ENCODE data around the gene PRR14L. TPM values are rescaled to one million over a fixed set of nuclear protein-coding genes. Genes with fewer than 3 reads are reported as not detected.
"Not testable (repeated sequence)": the region's sequence is repeated elsewhere in the genome, so short reads cannot be mapped to it uniquely, and the experiment has no call there.

Gene PRR14L
- 18.3 TPM for total RNA-seq

- peak; percentile 90 to 98 (median 96) for DNase-seq (ENCODE audit: low read depth in 2 of 3, low spot score in 2 of 3)
These were observed at the start of gene PRR14L for GRCh38 chr22:31749636-31750364. Gene PRR14L, minus strand, starts transcription at chr22:31750132. Its CDS starts 11,272 bp downstream, at chr22:31738860.

- not testable (repeated sequence) for DNase-seq (ENCODE audit: low read depth in 2 of 3, low spot score in 2 of 3)
These were observed 49.4 kb upstream of the PRR14L start for GRCh38 chr22:31799358-31799757.

GRCh38 chr22:31790240-31790639 lies 40.3 kb upstream of the PRR14L start:
- DNase-seq (ENCODE audit: low read depth in 2 of 3, low spot score in 2 of 3): no peak

- DNase-seq (ENCODE audit: low read depth in 2 of 3, low spot score in 2 of 3): no peak
These were observed 39.9 kb upstream of the PRR14L start for GRCh38 chr22:31789803-31790202.

DNA sequence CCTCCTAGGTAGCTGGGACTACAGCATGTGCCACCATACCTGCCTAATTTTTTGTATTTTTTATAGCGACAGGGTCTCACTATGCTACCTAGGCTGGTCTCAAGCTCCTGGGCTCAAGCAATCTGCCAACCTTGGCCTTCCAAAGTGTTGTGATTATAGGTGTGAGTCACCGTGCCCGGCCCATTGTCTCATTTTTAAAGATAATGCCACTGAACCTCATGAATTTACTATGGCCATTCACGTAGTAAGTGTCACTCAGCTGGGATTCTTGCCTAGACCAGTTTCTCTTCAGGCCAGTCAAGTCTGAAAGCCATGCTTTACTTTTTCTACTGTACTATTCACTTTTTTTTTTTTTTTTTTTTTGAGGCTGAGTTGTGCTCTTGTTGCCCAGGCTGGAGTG lies 26.3 kb upstream of the PRR14L start:
- no peak for DNase-seq (ENCODE audit: low read depth in 2 of 3, low spot score in 2 of 3)

- DNase-seq (ENCODE audit: low read depth in 2 of 3, low spot score in 2 of 3): no peak
These were observed 23.5 kb upstream of the PRR14L start for GRCh38 chr22:31773416-31773815.

GRCh38 chr22:31768422-31769059 lies 18.6 kb upstream of the PRR14L start:
- no peak for DNase-seq (ENCODE audit: low read depth in 2 of 3, low spot score in 2 of 3)

- DNase-seq (ENCODE audit: low read depth in 2 of 3, low spot score in 2 of 3): no peak
These were observed 14.9 kb upstream of the PRR14L start for GRCh38 chr22:31764785-31765184.

GRCh38 chr22:31758860-31759259 lies 8.9 kb upstream of the PRR14L start:
- not testable (repeated sequence) for DNase-seq (ENCODE audit: low read depth in 2 of 3, low spot score in 2 of 3)

DNA sequence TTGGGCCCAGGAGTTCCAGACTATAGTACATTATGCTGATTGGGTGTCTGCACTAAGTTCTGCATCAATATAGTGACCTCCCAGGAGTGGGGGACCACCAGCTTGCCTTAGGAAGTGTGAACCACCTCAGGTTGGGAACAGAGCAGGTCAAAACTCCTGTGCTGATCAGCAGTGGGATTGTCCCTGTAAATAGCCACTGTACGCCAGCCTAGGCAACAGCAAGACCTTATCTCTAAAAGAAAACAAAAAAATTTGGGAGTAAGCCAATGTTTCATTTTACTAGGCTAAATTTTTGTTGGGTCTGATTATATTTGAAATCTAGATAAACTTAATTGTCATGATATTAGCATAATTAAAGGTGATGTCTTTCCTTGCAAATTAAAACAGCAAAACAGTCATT lies 7.3 kb upstream of the PRR14L start:
- DNase-seq (ENCODE audit: low read depth in 2 of 3, low spot score in 2 of 3): no peak

- no peak for DNase-seq (ENCODE audit: low read depth in 2 of 3, low spot score in 2 of 3)
These were observed 4.9 kb upstream of the PRR14L start for GRCh38 chr22:31754813-31755212.

DNA sequence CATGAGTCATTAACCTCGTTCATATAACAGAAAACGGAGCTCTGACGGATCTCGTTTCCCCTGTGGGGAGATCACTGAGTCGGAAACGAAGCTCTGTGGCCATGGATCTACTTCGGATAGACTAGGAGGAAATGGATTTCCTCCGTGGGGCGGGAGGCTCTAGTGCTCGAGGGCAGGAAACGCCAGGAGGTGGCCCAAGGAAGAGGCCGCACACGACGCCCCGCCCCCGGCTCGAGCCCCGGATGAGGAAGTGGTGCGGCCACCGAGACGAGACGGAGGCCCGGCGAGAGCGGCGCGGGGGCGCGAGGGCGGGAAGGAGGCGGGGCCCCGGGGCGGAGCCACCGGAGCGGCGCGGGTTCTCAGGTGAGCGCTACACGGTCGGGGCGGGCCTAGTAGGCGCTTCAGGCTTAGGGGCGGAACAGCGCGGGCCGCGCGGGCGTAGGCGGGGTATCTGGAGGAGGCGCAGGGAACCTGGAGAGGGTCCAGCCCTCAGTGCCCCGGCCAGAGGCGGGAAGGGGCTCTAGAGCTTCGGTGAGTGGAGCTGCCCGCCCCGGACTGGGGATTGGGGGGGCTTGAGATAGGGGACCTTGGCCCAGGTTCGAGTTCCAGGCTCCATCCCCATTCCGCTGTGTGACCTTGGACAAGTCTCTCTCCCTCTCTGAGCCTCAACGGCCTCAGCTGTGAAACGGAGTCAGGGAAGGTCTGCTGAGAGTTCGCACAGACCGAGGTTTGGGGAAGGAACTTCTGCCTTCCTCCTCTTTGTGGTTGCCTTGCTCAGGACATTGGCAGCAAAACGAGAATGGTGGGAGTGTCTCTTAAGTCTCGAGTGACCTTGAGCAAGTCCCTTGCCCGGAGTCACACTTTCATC lies 3.9 kb upstream of the PRR14L start, which contains the start of gene DEPDC5:
Gene DEPDC5 (plus strand): TSS at position 386 of the 868 bp plus-strand sequence. CDS start 903 bp downstream, outside the sequence.
- DNase-seq (ENCODE audit: low read depth in 2 of 3, low spot score in 2 of 3): peak; percentile 95 to 97 (median 96)

GRCh38 chr22:31753005-31753633 lies 3.2 kb upstream of the PRR14L start:
- peak in 1 of 3 donors; percentile 14 for DNase-seq (ENCODE audit: low read depth in 2 of 3, low spot score in 2 of 3)

- no peak for DNase-seq (ENCODE audit: low read depth in 2 of 3, low spot score in 2 of 3)
These were observed 2.3 kb upstream of the PRR14L start for GRCh38 chr22:31752096-31752847.

GRCh38 chr22:31750365-31751284 lies 693 bp upstream of the PRR14L start:
- no peak for DNase-seq (ENCODE audit: low read depth in 2 of 3, low spot score in 2 of 3)

DNA sequence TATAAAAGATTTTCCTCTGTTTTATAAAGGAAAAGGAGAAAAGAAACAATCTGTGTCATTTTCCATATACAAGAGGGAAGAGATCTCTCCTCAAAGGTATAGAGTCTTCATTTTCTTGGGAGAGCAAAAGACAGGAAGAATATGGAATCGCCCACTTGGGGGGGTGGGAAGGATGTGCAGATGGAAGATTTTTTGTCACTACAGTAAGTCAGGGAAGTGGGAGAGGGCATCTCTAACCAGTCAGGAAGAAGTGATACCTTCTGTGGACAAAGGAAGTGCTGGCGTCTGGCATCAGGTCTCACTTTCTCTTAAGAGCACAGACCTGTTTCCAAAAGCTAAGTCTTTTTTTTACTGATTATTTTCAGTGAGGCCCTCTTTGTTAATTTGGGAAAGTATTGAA lies 1.4 kb downstream of the PRR14L start:
- DNase-seq (ENCODE audit: low read depth in 2 of 3, low spot score in 2 of 3): no peak

GRCh38 chr22:31747441-31747840 lies 2.5 kb downstream of the PRR14L start:
- no peak for DNase-seq (ENCODE audit: low read depth in 2 of 3, low spot score in 2 of 3)

GRCh38 chr22:31743871-31744270 lies 6.1 kb downstream of the PRR14L start:
- no peak for DNase-seq (ENCODE audit: low read depth in 2 of 3, low spot score in 2 of 3)

- DNase-seq (ENCODE audit: low read depth in 2 of 3, low spot score in 2 of 3): no peak
These were observed 7.2 kb downstream of the PRR14L start for GRCh38 chr22:31742682-31743081.
